ENCODE measurements around the gene TLR3. TPM values are rescaled to one million over a fixed set of nuclear protein-coding genes. Genes with fewer than 3 reads are reported as not detected.
A peak's percentile ranks its signal among the peaks of the same experiment; 100 is the strongest.

The TLR3 gene
- polyA plus RNA-seq, 1 donor from 2014 or later, result not detected

DNA sequence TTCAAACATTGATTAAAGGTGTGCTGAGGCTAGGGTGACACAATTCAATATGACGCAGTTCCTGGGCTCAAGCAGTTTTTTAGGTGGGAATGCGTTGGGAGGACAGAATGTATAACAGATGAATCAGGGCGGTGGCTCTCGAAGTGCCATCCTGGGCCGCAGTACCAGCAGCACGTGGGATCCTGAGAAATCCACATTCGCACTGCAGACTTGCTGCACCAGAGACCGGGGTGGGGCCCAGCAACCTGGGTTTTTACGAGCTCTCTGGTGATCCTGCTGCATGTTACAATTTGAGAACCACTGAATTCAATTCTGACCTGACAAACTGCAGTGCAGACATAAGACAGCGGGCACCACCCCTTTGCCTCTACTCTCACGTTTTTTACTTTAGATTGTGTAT, 65.9 kb downstream of the TLR3 start:
- H3K79me2 ChIP-seq (replicated peaks; ENCODE audit: insufficient read depth, low read length), result no peaks in the 10 kb centered on the region
- H4K20me1 ChIP-seq (ENCODE audit: insufficient read depth), result no peaks in the 10 kb centered on the region
- H3K27me3 ChIP-seq (ENCODE audit: insufficient read depth, low read depth, low read length), result no peaks in the 10 kb centered on the region
- H3F3A ChIP-seq (ENCODE audit: insufficient read depth, low read length, poor library complexity, severe bottlenecking), result no peaks in the 10 kb centered on the region
- H2AFZ ChIP-seq (ENCODE audit: low read depth, low read length), result no peak overlapping the region
- H3K36me3 ChIP-seq (ENCODE audit: insufficient read depth, low read length), result no peaks in the 10 kb centered on the region
- H3K9ac ChIP-seq (ENCODE audit: low read length), result no peak overlapping the region
- no peaks in the 10 kb centered on the region for H3K9me2 ChIP-seq (ENCODE audit: insufficient read depth, low read length)
- no peak overlapping the region for H3K4me2 ChIP-seq (ENCODE audit: low read length)
- no peak for TF ChIP-seq EP300 (conservative IDR thresholded peaks at IDR 0.05; ENCODE audit: poor library complexity, severe bottlenecking)
- TF ChIP-seq RAD21 (conservative IDR thresholded peaks at IDR 0.05), result no peak
- no peak for TF ChIP-seq POLR2AphosphoS5 (IDR thresholded peaks at IDR 0.05)
- no peak for TF ChIP-seq TAF1 (IDR thresholded peaks at IDR 0.05; ENCODE audit: low read depth)
- no peak for TF ChIP-seq SMC3 (conservative IDR thresholded peaks at IDR 0.05; ENCODE audit: poor library complexity)
- H3K27ac ChIP-seq (ENCODE audit: low read length), result no peak overlapping the region
- H3K9me3 ChIP-seq (ENCODE audit: low read length), result no peaks in the 10 kb centered on the region
- H3K4me3 ChIP-seq (ENCODE audit: low read length), result no peak overlapping the region

DNA sequence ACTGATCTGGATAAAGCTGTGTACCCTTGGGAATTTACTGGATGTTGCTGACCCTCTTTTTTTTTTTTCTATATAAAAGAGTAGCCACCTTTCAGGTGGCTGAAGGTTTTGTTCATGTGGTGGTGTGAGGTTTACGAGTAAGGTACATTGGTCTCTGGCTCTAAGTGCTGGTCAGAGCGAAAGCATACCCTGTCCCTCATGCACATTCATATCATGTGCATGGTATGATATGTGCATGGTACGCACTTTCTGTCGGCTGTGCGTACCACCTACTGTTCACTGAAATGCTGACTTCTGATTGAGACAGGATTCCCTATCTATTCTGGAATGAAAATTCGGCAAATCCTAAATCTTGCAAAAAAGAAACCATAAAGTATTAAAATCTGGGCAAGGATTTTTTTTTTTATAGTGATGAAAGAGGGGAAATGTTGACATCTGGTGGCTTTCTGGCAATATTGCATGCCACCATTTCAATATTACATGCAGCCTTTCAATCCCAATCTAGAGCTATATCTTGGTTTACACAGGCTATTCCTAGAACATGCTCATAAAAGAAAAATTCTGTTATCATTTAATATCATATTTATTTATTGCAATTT, 68.3 kb downstream of the TLR3 start:
- H2AFZ ChIP-seq (ENCODE audit: low read depth, low read length), result no peak overlapping the region
- no peak overlapping the region for H3K4me3 ChIP-seq (ENCODE audit: low read length)
- H3K9me2 ChIP-seq (ENCODE audit: insufficient read depth, low read length), result no peaks in the 10 kb centered on the region
- TF ChIP-seq SMC3 (conservative IDR thresholded peaks at IDR 0.05; ENCODE audit: poor library complexity) (peak; percentile 77), RAD21 (conservative IDR thresholded peaks at IDR 0.05) (peak; percentile 79), TAF1 (IDR thresholded peaks at IDR 0.05; ENCODE audit: low read depth) (no peak), EZH2 (IDR thresholded peaks at IDR 0.05; ENCODE audit: borderline replicate concordance, insufficient read depth, low read length, poor library complexity, severe bottlenecking) (no peak)
- TF ChIP-seq, protein P1, sequence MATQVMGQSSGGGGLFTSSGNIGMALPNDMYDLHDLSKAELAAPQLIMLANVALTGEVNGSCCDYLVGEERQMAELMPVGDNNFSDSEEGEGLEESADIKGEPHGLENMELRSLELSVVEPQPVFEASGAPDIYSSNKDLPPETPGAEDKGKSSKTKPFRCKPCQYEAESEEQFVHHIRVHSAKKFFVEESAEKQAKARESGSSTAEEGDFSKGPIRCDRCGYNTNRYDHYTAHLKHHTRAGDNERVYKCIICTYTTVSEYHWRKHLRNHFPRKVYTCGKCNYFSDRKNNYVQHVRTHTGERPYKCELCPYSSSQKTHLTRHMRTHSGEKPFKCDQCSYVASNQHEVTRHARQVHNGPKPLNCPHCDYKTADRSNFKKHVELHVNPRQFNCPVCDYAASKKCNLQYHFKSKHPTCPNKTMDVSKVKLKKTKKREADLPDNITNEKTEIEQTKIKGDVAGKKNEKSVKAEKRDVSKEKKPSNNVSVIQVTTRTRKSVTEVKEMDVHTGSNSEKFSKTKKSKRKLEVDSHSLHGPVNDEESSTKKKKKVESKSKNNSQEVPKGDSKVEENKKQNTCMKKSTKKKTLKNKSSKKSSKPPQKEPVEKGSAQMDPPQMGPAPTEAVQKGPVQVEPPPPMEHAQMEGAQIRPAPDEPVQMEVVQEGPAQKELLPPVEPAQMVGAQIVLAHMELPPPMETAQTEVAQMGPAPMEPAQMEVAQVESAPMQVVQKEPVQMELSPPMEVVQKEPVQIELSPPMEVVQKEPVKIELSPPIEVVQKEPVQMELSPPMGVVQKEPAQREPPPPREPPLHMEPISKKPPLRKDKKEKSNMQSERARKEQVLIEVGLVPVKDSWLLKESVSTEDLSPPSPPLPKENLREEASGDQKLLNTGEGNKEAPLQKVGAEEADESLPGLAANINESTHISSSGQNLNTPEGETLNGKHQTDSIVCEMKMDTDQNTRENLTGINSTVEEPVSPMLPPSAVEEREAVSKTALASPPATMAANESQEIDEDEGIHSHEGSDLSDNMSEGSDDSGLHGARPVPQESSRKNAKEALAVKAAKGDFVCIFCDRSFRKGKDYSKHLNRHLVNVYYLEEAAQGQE (IDR thresholded peaks at IDR 0.05; ENCODE audit: borderline replicate concordance), result no peak
- TF ChIP-seq, protein P2, sequence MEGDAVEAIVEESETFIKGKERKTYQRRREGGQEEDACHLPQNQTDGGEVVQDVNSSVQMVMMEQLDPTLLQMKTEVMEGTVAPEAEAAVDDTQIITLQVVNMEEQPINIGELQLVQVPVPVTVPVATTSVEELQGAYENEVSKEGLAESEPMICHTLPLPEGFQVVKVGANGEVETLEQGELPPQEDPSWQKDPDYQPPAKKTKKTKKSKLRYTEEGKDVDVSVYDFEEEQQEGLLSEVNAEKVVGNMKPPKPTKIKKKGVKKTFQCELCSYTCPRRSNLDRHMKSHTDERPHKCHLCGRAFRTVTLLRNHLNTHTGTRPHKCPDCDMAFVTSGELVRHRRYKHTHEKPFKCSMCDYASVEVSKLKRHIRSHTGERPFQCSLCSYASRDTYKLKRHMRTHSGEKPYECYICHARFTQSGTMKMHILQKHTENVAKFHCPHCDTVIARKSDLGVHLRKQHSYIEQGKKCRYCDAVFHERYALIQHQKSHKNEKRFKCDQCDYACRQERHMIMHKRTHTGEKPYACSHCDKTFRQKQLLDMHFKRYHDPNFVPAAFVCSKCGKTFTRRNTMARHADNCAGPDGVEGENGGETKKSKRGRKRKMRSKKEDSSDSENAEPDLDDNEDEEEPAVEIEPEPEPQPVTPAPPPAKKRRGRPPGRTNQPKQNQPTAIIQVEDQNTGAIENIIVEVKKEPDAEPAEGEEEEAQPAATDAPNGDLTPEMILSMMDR (IDR thresholded peaks at IDR 0.05; ENCODE audit: poor library complexity, severe bottlenecking), result peak; percentile 80
- no peak overlapping the region for H3K27ac ChIP-seq (ENCODE audit: low read length)
- no peak overlapping the region for H3K4me2 ChIP-seq (ENCODE audit: low read length)
- no peaks in the 10 kb centered on the region for H3K79me2 ChIP-seq (replicated peaks; ENCODE audit: insufficient read depth, low read length)
- H3F3A ChIP-seq (ENCODE audit: insufficient read depth, low read length, poor library complexity, severe bottlenecking), result no peaks in the 10 kb centered on the region
- H3K27me3 ChIP-seq (ENCODE audit: insufficient read depth, low read depth, low read length), result no peaks in the 10 kb centered on the region
- H4K20me1 ChIP-seq (ENCODE audit: insufficient read depth), result no peaks in the 10 kb centered on the region
- no peak overlapping the region for H3K9ac ChIP-seq (ENCODE audit: low read length)
- H3K9me3 ChIP-seq (ENCODE audit: low read length), result no peaks in the 10 kb centered on the region
- H3K36me3 ChIP-seq (ENCODE audit: insufficient read depth, low read length), result no peaks in the 10 kb centered on the region

Small RNAs within 50 kb of the gene (small RNA-seq; reads per million reads assigned to genes)
- gene RF00322 (0 reads per million in 3 experiments), gene RNU4-64P (0 to 0.08 (median 0) reads per million in 3 experiments)

Other genes starting within 250 kb of the TLR3 start
- 9.1 and 12.2 TPM in 2 replicates for gene FAM149A, start 35.5 kb downstream of the TLR3 start, polyA plus RNA-seq
- 5.6 and 5.8 TPM in 2 replicates for gene CYP4V2, start 122.4 kb downstream of the TLR3 start, polyA plus RNA-seq
- gene KLKB1, start 158.4 kb downstream of the TLR3 start, polyA plus RNA-seq, result not detected in 2 replicates
- gene F11, start 197.0 kb downstream of the TLR3 start, polyA plus RNA-seq, result not detected in 2 replicates